CD14-positive monocyte (primary cell): Measurements from ENCODE around the gene SLC4A3. TPM values are rescaled to one million over a fixed set of nuclear protein-coding genes. Genes with fewer than 3 reads are reported as not detected.

Experiments used
- DNase-seq, 3 donors: peaks; one replicate each; pipeline ENCODE4 v3.0.0-alpha.2; 2011 to 2022
- H2AFZ ChIP-seq: 2 replicates; pipeline ENCODE4 v1.6.0; 2012; ENCODE audit warnings: mild to moderate bottlenecking, low read depth, low read length, inconsistent platforms; ENCODE audit not compliant: insufficient read depth, poor library complexity, severe bottlenecking
- H3K27ac ChIP-seq, 2 donors: 1 replicate in 1 of 2; 2 replicates in 1 of 2; pipeline ENCODE4 v1.5.1; 2012 to 2013; ENCODE audit warnings: low read length in 2 of 2, control low read depth in 1 of 2, inconsistent platforms in 1 of 2, low read depth in 1 of 2, mild to moderate bottlenecking in 1 of 2
- H3K27me3 ChIP-seq, 2 donors: one replicate each; pipeline versions ENCODE4 v1.6.0 to v1.6.1; 2011 to 2013; ENCODE audit warnings: low read length in 2 of 2; ENCODE audit not compliant: control insufficient read depth in 2 of 2, insufficient read depth in 2 of 2
- H3K36me3 ChIP-seq, 2 donors: replicated peaks in 1 of 2; 1 replicate in 1 of 2; 2 replicates in 1 of 2; pipeline versions ENCODE4 v1.5.1 to v1.6.1; 2012 to 2013; ENCODE audit warnings: low read length in 2 of 2, control low read depth in 1 of 2, inconsistent platforms in 1 of 2, mild to moderate bottlenecking in 1 of 2; ENCODE audit not compliant: insufficient read depth in 2 of 2, control insufficient read depth in 1 of 2
- H3K4me1 ChIP-seq, 2 donors: 1 replicate in 1 of 2; 2 replicates in 1 of 2; pipeline versions ENCODE4 v1.5.1 to v1.6.1; 2012 to 2013; ENCODE audit warnings: low read length in 2 of 2, control low read depth in 1 of 2, inconsistent platforms in 1 of 2, mild to moderate bottlenecking in 1 of 2, moderate library complexity in 1 of 2; ENCODE audit not compliant: insufficient read depth in 2 of 2, control insufficient read depth in 1 of 2
- H3K4me2 ChIP-seq: replicated peaks from 2 replicates; pipeline ENCODE3; 2012; ENCODE audit warnings: low read length, moderate library complexity, mild to moderate bottlenecking; ENCODE audit not compliant: poor library complexity, severe bottlenecking; ENCODE audit errors: extremely low read depth
- H3K4me3 ChIP-seq, 3 experiments: fragments of 200-600 bp in 1 of 3; sonication (generic) in 1 of 3; replicated peaks in 1 of 3; 1 replicate in 2 of 3; 2 replicates in 1 of 3; pipeline ENCODE4 v1.5.1; 2011 to 2013; ENCODE audit warnings: low read length in 3 of 3, mild to moderate bottlenecking in 3 of 3, control low read depth in 2 of 3, low read depth in 2 of 3, inconsistent platforms in 1 of 3, moderate library complexity in 1 of 3
- H3K79me2 ChIP-seq: 2 replicates; pipeline ENCODE4 v1.6.0; 2012; ENCODE audit warnings: mild to moderate bottlenecking, control low read depth, inconsistent platforms, low read length, moderate library complexity; ENCODE audit not compliant: insufficient read depth
- H3K9ac ChIP-seq: 2 replicates; pipeline ENCODE4 v1.6.0; 2017; ENCODE audit warnings: low read length, mild to moderate bottlenecking; ENCODE audit not compliant: insufficient read depth, poor library complexity, severe bottlenecking
- H3K9me3 ChIP-seq, 2 donors: replicated peaks in 1 of 2; 1 replicate in 1 of 2; 2 replicates in 1 of 2; pipeline versions ENCODE4 v1.5.1 to v1.6.1; 2012 to 2013; ENCODE audit warnings: low read length in 2 of 2, control low read depth in 1 of 2; ENCODE audit not compliant: control insufficient read depth in 1 of 2, insufficient read depth in 1 of 2
- H4K20me1 ChIP-seq: 2 replicates; pipeline ENCODE4 v1.6.0; 2012; ENCODE audit warnings: mild to moderate bottlenecking, low read length, control low read depth, moderate library complexity; ENCODE audit not compliant: insufficient read depth
- H3K27ac Mint-ChIP-seq, 7 donors: one replicate each; pipeline ENCODE4 v1.8.0; 2020; ENCODE audit warnings: mild to moderate bottlenecking in 7 of 7, mixed read lengths in 7 of 7, moderate library complexity in 6 of 7, inconsistent platforms in 2 of 7
- H3K27me3 Mint-ChIP-seq, 3 donors: one replicate each; pipeline ENCODE4 v1.8.0; 2021 to 2022; ENCODE audit warnings: low read depth in 3 of 3, mild to moderate bottlenecking in 3 of 3, mixed read lengths in 3 of 3, moderate library complexity in 3 of 3, inconsistent platforms in 1 of 3
- H3K36me3 Mint-ChIP-seq, 2 donors: one replicate each; pipeline ENCODE4 v1.8.0; 2020; ENCODE audit warnings: mixed read lengths in 2 of 2, inconsistent platforms in 1 of 2, mild to moderate bottlenecking in 1 of 2
- H3K4me1 Mint-ChIP-seq: one replicate; pipeline ENCODE4 v1.8.0; 2020; ENCODE audit warnings: mild to moderate bottlenecking, mixed read lengths
- H3K4me3 Mint-ChIP-seq, 2 donors: one replicate each; pipeline ENCODE4 v1.8.0; 2020; ENCODE audit warnings: mild to moderate bottlenecking in 2 of 2, mixed read lengths in 2 of 2, moderate library complexity in 1 of 2
- H3K9me3 Mint-ChIP-seq, 7 donors: one replicate each; pipeline ENCODE4 v1.8.0; 2020 to 2022; ENCODE audit warnings: mixed read lengths in 7 of 7, mild to moderate bottlenecking in 6 of 7, moderate library complexity in 6 of 7, inconsistent platforms in 2 of 7
- WGBS: methylation state at CpG from one replicate; pipeline ENCODE4 v1.1.5; 2013; ENCODE audit warnings: missing lambda C conversion rate; ENCODE audit not compliant: insufficient coverage; 5-methylcytosine and 5-hydroxymethylcytosine counted together
- intact Hi-C, 2 donors: fragments of 100-400 bp; cut with micrococcal nuclease; formaldehyde crosslinking; loops; one replicate each; pipeline versions ENCODE4 v1.15.0 to v1.15.1; 2023
- polyA plus RNA-seq, 3 donors: library from polyadenylated mRNA; depleted of rRNA in 1 of 3; unstranded in 2 of 3; stranded (reverse) in 1 of 3; fragments of 300-500 nt in 2 of 3; fragments of >200 nt in 1 of 3; fragmentation: Illumina TruSeq in 2 of 3; gene quantifications; 1 replicate in 2 of 3; 2 replicates in 1 of 3; pipeline ENCODE4 v1.2.3, GENCODE V29; 2012 to 2021
- TF ChIP-seq, protein P1 (sequence below): fragments of 200-600 bp; IDR thresholded peaks from one replicate; pipeline ENCODE4 v1.8.0; 2022; ENCODE audit warnings: antibody characterized with exemption, mild to moderate bottlenecking

Gene SLC4A3
- polyA plus RNA-seq, 3 donors = 0.31 TPM; not detected in 2

DNA sequence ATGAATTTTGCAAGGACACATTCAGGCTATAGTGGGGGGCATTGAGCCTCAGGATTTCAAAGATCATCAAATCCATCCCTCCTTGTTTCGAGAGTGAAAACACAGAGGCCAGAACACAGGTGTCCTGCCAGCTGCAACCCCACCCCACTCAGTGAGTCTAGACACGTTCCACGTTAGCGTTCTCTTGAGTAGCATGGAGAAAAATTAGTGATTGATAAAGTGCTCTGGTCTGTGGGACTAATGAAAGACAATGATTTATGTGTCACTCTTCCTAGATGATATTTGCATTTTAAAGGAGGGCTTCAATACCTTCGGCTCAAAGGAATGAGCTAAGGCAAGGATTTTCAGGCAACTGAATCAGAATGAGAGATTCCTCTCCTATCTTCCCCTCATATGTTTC, 43.8 kb downstream of the SLC4A3 start:
- H3K36me3 Mint-ChIP-seq = no peaks in the 10 kb centered on the region

DNA sequence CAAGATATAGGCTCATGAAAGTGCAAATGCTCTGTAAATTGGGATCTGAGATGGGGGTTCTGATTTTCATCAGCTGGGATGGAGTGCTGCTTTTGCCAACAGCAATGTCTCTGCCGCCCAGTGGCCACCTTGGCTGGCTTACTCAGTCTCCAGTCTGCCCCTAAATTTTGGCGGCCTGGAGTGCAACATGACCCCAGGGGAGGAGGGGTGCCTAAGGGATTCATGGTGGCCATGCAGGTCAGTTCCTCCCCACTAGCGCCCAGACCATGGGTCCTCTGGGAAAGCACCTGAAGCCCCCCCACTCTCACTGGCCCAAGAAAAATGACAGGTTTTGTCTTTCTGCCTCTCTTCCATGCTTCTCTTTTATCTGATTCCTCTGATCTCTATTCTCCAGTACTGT, 45.0 kb downstream of the SLC4A3 start:
- no peak overlapping the region for H3K9ac ChIP-seq
- Mint-ChIP-seq H3K36me3 (no peaks in the 10 kb centered on the region), H3K4me3 (no peak overlapping the region), H3K27me3 (peaks cover 2 to 20% (median 13%) of the 10 kb centered on the region in 3 donors), H3K27ac (no peak overlapping the region), H3K9me3 (peaks cover 0 to 2% (median 0%) of the 10 kb centered on the region in 7 donors), H3K4me1 (no peaks in the 10 kb centered on the region)
- H3K4me2 ChIP-seq = no peak overlapping the region
- no peak for DNase-seq
- H3K4me3 ChIP-seq = no peak overlapping the region
- intact Hi-C loops = no loop called here
- no peaks in the 10 kb centered on the region for H3K79me2 ChIP-seq
- H3K9me3 ChIP-seq = no peaks in the 10 kb centered on the region
- H4K20me1 ChIP-seq = no peaks in the 10 kb centered on the region
- H2AFZ ChIP-seq = no peak overlapping the region
- WGBS = 78% methylated on average over 3 of the region's 3 CpGs
- no peaks in the 10 kb centered on the region for H3K36me3 ChIP-seq
- peaks cover 0 to 4% of the 10 kb centered on the region in 2 donors for H3K27me3 ChIP-seq
- no peaks in the 10 kb centered on the region for H3K4me1 ChIP-seq
- H3K27ac ChIP-seq = no peak overlapping the region
- TF ChIP-seq, protein P1, sequence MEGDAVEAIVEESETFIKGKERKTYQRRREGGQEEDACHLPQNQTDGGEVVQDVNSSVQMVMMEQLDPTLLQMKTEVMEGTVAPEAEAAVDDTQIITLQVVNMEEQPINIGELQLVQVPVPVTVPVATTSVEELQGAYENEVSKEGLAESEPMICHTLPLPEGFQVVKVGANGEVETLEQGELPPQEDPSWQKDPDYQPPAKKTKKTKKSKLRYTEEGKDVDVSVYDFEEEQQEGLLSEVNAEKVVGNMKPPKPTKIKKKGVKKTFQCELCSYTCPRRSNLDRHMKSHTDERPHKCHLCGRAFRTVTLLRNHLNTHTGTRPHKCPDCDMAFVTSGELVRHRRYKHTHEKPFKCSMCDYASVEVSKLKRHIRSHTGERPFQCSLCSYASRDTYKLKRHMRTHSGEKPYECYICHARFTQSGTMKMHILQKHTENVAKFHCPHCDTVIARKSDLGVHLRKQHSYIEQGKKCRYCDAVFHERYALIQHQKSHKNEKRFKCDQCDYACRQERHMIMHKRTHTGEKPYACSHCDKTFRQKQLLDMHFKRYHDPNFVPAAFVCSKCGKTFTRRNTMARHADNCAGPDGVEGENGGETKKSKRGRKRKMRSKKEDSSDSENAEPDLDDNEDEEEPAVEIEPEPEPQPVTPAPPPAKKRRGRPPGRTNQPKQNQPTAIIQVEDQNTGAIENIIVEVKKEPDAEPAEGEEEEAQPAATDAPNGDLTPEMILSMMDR = no peak

More for the DNA sequence above, 43.8 kb downstream of the SLC4A3 start:
- Histone ChIP-seq H3K27ac (no peak overlapping the region), H3K79me2 (no peaks in the 10 kb centered on the region), H3K9ac (no peak overlapping the region), H3K4me1 (no peaks in the 10 kb centered on the region), H3K4me2 (no peak overlapping the region), H3K4me3 (no peak overlapping the region), H4K20me1 (no peaks in the 10 kb centered on the region), H3K27me3 (peaks cover 0 to 6% of the 10 kb centered on the region in 2 donors), H2AFZ (no peak overlapping the region), H3K36me3 (no peaks in the 10 kb centered on the region), H3K9me3 (no peaks in the 10 kb centered on the region)
- Mint-ChIP-seq H3K4me3 (no peak overlapping the region), H3K27ac (no peak overlapping the region), H3K4me1 (no peaks in the 10 kb centered on the region), H3K27me3 (peaks cover 6 to 21% (median 11%) of the 10 kb centered on the region in 3 donors), H3K9me3 (peaks cover 0 to 3% (median 0%) of the 10 kb centered on the region in 7 donors)
- intact Hi-C loops = no loop called here
- TF ChIP-seq, protein P1 = no peak
- DNase-seq = no peak
- WGBS = no CpG with 5 or more reads among the region's 5 CpGs
